Measurements from ENCODE around the gene ZNF384. TPM values are rescaled to one million over a fixed set of nuclear protein-coding genes. Genes with fewer than 3 reads are reported as not detected.
A peak's percentile ranks its signal among the peaks of the same experiment; 100 is the strongest.

ZNF384 gene
- total RNA-seq (2014; rRNA removed; shearing (Covaris generic)): 19.5 and 20.0 TPM in 2 replicates

GRCh38 chr12:6688999-6689882 is at the start of gene ZNF384:
TSS of gene ZNF384 (minus strand) at chr12:6689375. CDS start at chr12:6679520, 9,855 bp downstream.
- DNase-seq (ENCODE audit: low read depth in 1 of 2, low spot score in 2 of 2): peak; percentile 96 to 99
- H3K27me3 ChIP-seq (replicated peaks): peaks cover 2% of the 10 kb centered on the region; the same call in 1 of the 2 replicates

GRCh38 chr12:6736754-6737153 is 47.6 kb upstream of the ZNF384 start:
- H3K27ac ChIP-seq: no peak overlapping the region
- no peaks in the 10 kb centered on the region for H3K27me3 ChIP-seq (replicated peaks)
- peaks cover 10% of the 10 kb centered on the region for H3K4me1 ChIP-seq (replicated peaks)
- H3K4me3 ChIP-seq: no peak overlapping the region
- no peaks in the 10 kb centered on the region for H3K9me3 ChIP-seq (replicated peaks)
- DNase-seq (ENCODE audit: low read depth in 1 of 2, low spot score in 2 of 2): no peak
- H3K36me3 ChIP-seq: peaks cover 13% of the 10 kb centered on the region

More at GRCh38 chr12:6688999-6689882, at the start of gene ZNF384:
- H3K4me3 ChIP-seq: peak within 1 kb of the TSS; percentile 74
- H3K9me3 ChIP-seq (replicated peaks): no peaks in the 10 kb centered on the region
- H3K4me1 ChIP-seq (replicated peaks): peaks cover 31% of the 10 kb centered on the region
- peaks cover 22% of the 10 kb centered on the region for H3K36me3 ChIP-seq
- H3K27ac ChIP-seq: peak within 1 kb of the TSS; percentile 92

GRCh38 chr12:6735448-6736191 is 46.4 kb upstream of the ZNF384 start:
- no peaks in the 10 kb centered on the region for H3K27me3 ChIP-seq (replicated peaks)
- peak in 1 of 2 experiments; percentile 44 for DNase-seq (ENCODE audit: low read depth in 1 of 2, low spot score in 2 of 2)
- peaks cover 10% of the 10 kb centered on the region for H3K4me1 ChIP-seq (replicated peaks)
- H3K27ac ChIP-seq: 0 out of 2 replicates have a peak overlapping the region, but pooled peaks have one; percentile 7
- peaks cover 24% of the 10 kb centered on the region for H3K36me3 ChIP-seq
- no peak overlapping the region for H3K4me3 ChIP-seq
- H3K9me3 ChIP-seq (replicated peaks): no peaks in the 10 kb centered on the region

- DNase-seq (ENCODE audit: low read depth in 1 of 2, low spot score in 2 of 2): no peak
- Histone ChIP-seq H3K9me3 (replicated peaks) (no peaks in the 10 kb centered on the region), H3K27me3 (replicated peaks) (no peaks in the 10 kb centered on the region), H3K4me3 (no peak overlapping the region), H3K4me1 (replicated peaks) (peaks cover 10% of the 10 kb centered on the region), H3K36me3 (peaks cover 33% of the 10 kb centered on the region), H3K27ac (no peak overlapping the region)
Measured at GRCh38 chr12:6734506-6735387, 45.6 kb upstream of the ZNF384 start.

- Histone ChIP-seq H3K27me3 (replicated peaks) (no peaks in the 10 kb centered on the region), H3K36me3 (peaks cover 56% of the 10 kb centered on the region)
- DNase-seq (ENCODE audit: low read depth in 1 of 2, low spot score in 2 of 2): no peak
Measured at GRCh38 chr12:6730169-6730568, 41.0 kb upstream of the ZNF384 start.

GRCh38 chr12:6729186-6729585 is 40.0 kb upstream of the ZNF384 start:
- Histone ChIP-seq H3K27me3 (replicated peaks) (no peaks in the 10 kb centered on the region), H3K9me3 (replicated peaks) (no peaks in the 10 kb centered on the region), H3K27ac (no peak overlapping the region), H3K4me3 (no peak overlapping the region), H3K4me1 (replicated peaks) (peaks cover 6% of the 10 kb centered on the region), H3K36me3 (peaks cover 52% of the 10 kb centered on the region)
- DNase-seq (ENCODE audit: low read depth in 1 of 2, low spot score in 2 of 2): no peak

More at GRCh38 chr12:6730169-6730568, 41.0 kb upstream of the ZNF384 start:
- H3K27ac ChIP-seq: no peak overlapping the region
- H3K4me3 ChIP-seq: no peak overlapping the region
- no peaks in the 10 kb centered on the region for H3K9me3 ChIP-seq (replicated peaks)
- no peaks in the 10 kb centered on the region for H3K4me1 ChIP-seq (replicated peaks)

- H3K4me1 ChIP-seq (replicated peaks): peaks cover 6% of the 10 kb centered on the region
- no peaks in the 10 kb centered on the region for H3K27me3 ChIP-seq (replicated peaks)
- H3K36me3 ChIP-seq: peaks cover 36% of the 10 kb centered on the region
- no peak overlapping the region for H3K27ac ChIP-seq
- no peak overlapping the region for H3K4me3 ChIP-seq
- DNase-seq (ENCODE audit: low read depth in 1 of 2, low spot score in 2 of 2): no peak
- H3K9me3 ChIP-seq (replicated peaks): no peaks in the 10 kb centered on the region
Measured at GRCh38 chr12:6725350-6725749, 36.2 kb upstream of the ZNF384 start.

GRCh38 chr12:6724409-6724797 is 35.2 kb upstream of the ZNF384 start:
- H3K27me3 ChIP-seq (replicated peaks): no peaks in the 10 kb centered on the region
- DNase-seq (ENCODE audit: low read depth in 1 of 2, low spot score in 2 of 2): peak in 1 of 2 experiments; percentile 45
- H3K4me1 ChIP-seq (replicated peaks): peaks cover 6% of the 10 kb centered on the region
- no peaks in the 10 kb centered on the region for H3K9me3 ChIP-seq (replicated peaks)
- peak overlapping the region; percentile 48 for H3K4me3 ChIP-seq
- peak overlapping the region; percentile 69 for H3K27ac ChIP-seq
- H3K36me3 ChIP-seq: peaks cover 26% of the 10 kb centered on the region

GRCh38 chr12:6723607-6724408 is 34.6 kb upstream of the ZNF384 start, which contains the start of gene COPS7A:
TSS of gene COPS7A (plus strand) at chr12:6724046. CDS start at chr12:6724657, 611 bp downstream.
- Histone ChIP-seq H3K27ac (peak within 1 kb of the TSS; percentile 69), H3K9me3 (replicated peaks) (no peaks in the 10 kb centered on the region), H3K4me3 (peak within 1 kb of the TSS; percentile 48), H3K27me3 (replicated peaks) (no peaks in the 10 kb centered on the region), H3K36me3 (peaks cover 20% of the 10 kb centered on the region), H3K4me1 (replicated peaks) (peaks cover 6% of the 10 kb centered on the region)
- peak; percentile 98 to 99 for DNase-seq (ENCODE audit: low read depth in 1 of 2, low spot score in 2 of 2)

GRCh38 chr12:6722863-6723262 is 33.7 kb upstream of the ZNF384 start:
- H3K4me3 ChIP-seq: no peak overlapping the region
- H3K36me3 ChIP-seq: peaks cover 11% of the 10 kb centered on the region
- H3K27me3 ChIP-seq (replicated peaks): no peaks in the 10 kb centered on the region

GRCh38 chr12:6716874-6717437 is 27.8 kb upstream of the ZNF384 start:
- DNase-seq (ENCODE audit: low read depth in 1 of 2, low spot score in 2 of 2): no peak
- H3K4me3 ChIP-seq: no peak overlapping the region
- H3K4me1 ChIP-seq (replicated peaks): no peaks in the 10 kb centered on the region
- no peaks in the 10 kb centered on the region for H3K27me3 ChIP-seq (replicated peaks)
- no peaks in the 10 kb centered on the region for H3K36me3 ChIP-seq
- no peaks in the 10 kb centered on the region for H3K9me3 ChIP-seq (replicated peaks)
- no peak overlapping the region for H3K27ac ChIP-seq

More at GRCh38 chr12:6722863-6723262, 33.7 kb upstream of the ZNF384 start:
- no peak for DNase-seq (ENCODE audit: low read depth in 1 of 2, low spot score in 2 of 2)
- Histone ChIP-seq H3K4me1 (replicated peaks) (peaks cover 6% of the 10 kb centered on the region), H3K27ac (no peak overlapping the region), H3K9me3 (replicated peaks) (no peaks in the 10 kb centered on the region)

Measured in SJSA1 (cell line).